ENCODE data around the gene GDF7. TPM values are rescaled to one million over a fixed set of nuclear protein-coding genes. Genes with fewer than 3 reads are reported as not detected.

GDF7 gene
- total RNA-seq: 0.04 and 0.07 TPM in 2 replicates

DNA sequence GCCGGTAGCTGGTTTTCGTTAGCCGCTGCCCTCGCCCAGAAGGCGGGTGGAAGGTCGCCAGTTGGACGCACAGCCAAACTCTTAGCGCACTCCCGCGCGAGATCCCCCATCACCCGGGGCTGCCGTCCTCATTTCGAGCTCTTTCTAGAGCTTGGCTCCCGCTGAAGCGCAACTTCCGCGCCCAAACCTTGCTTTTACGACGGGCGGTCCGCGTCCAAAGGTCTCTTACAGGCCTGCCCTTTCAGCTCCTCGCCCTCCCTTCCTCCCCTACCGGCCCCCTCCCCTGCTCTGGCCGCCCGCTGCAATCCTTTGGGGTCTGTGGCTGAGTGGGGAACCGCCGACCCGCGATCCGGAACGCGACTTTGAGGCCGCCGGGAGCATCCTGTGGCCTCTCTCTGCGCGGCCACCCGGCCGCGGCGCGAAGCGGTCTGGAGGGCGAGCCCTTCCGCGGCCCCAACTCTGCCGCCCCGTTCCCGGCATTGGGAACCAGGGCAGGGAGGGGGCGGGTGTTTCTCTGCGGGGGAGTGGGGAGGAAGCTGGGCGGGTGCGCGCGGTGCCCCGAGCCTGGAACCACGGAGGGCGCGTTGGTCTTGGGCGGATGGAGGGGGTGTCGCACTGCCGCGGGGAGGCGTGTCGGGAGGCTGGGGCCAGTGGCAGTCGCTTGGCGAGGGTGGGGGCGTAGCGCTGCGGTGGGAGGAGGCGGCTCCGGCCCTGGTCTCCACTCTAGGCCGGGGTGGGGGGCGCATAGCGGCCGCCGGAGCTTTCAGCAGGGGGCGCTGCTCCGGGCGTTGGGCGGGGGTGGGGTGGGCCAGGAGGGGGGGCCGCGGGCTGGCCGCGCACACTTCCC lies at the start of gene GDF7:
Gene GDF7 (plus strand): TSS at position 841 of the 847 bp plus-strand sequence. CDS start 96 bp downstream, outside the sequence.
- DNase-seq (ENCODE audit: low read depth): no peak
- H3K27me3 ChIP-seq (ENCODE audit: control insufficient read depth, insufficient read depth, low read length): peaks cover 93% of the 10 kb centered on the region
- peak within 1 kb of the TSS; percentile 29 for H3K4me3 ChIP-seq (ENCODE audit: low read depth, low read length)
- TF ChIP-seq, protein P1, sequence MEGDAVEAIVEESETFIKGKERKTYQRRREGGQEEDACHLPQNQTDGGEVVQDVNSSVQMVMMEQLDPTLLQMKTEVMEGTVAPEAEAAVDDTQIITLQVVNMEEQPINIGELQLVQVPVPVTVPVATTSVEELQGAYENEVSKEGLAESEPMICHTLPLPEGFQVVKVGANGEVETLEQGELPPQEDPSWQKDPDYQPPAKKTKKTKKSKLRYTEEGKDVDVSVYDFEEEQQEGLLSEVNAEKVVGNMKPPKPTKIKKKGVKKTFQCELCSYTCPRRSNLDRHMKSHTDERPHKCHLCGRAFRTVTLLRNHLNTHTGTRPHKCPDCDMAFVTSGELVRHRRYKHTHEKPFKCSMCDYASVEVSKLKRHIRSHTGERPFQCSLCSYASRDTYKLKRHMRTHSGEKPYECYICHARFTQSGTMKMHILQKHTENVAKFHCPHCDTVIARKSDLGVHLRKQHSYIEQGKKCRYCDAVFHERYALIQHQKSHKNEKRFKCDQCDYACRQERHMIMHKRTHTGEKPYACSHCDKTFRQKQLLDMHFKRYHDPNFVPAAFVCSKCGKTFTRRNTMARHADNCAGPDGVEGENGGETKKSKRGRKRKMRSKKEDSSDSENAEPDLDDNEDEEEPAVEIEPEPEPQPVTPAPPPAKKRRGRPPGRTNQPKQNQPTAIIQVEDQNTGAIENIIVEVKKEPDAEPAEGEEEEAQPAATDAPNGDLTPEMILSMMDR (IDR thresholded peaks at IDR 0.05; ENCODE audit: insufficient read depth, low read length, poor library complexity, severe bottlenecking): peak; percentile 21
- no peaks in the 10 kb centered on the region for H3K36me3 ChIP-seq (ENCODE audit: control insufficient read depth, insufficient read depth, low read length)

DNA sequence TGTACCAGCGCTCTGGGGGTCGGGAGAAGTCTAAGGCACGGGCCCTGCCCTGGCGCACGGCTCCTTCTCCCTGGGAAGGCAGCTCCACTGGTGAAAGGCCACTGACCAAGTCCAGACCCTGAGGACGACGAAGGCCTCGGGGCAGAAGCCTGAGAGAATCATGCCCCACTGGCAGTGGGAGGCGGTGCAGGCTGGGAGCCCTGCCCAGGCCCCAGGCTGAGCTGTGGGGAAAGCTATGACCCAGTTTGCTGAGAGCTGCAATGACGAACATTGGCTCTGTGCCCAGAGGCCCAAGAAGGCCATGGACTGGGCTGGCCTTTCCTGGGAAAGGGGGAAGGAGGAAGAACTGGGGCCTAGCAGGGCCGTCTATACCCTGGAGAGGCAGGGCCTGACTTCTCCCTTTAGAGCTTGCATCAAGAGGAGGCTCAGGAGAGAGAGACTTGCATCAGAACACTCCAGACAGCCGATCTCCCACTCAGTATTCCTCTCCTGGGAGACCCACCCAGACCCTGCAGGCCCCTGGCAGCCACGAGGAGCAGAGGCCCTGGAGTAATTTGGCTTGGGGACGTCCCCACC lies 49.0 kb upstream of the GDF7 start:
- H3K36me3 ChIP-seq (ENCODE audit: control insufficient read depth, insufficient read depth, low read length): peaks cover 2% of the 10 kb centered on the region
- no peaks in the 10 kb centered on the region for H3K27me3 ChIP-seq (ENCODE audit: control insufficient read depth, insufficient read depth, low read length)
- DNase-seq (ENCODE audit: low read depth): no peak
- TF ChIP-seq, protein P1 (IDR thresholded peaks at IDR 0.05; ENCODE audit: insufficient read depth, low read length, poor library complexity, severe bottlenecking): peak; percentile 49
- no peak overlapping the region for H3K4me3 ChIP-seq (ENCODE audit: low read depth, low read length)

DNA sequence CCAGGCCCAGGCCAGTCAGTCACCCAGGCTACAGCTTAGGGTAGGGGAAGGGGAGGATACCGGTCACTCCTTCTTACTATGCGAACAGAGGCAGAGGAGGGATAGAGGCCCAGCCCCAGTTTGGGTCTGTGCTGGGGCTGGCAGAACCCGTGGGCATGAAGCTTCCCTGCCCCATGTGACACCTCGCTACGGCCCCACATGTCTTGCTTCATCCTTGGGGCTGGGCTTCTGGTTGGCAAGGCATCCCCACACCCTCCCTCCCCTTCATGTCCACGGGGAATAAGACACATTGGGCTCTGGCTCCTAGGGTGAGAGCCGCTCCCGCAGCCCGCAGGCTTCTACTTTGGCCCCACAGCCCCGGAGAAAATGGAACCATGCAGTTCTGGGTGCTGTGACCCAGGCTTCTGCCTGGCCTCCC lies 48.5 kb upstream of the GDF7 start:
- H3K4me3 ChIP-seq (ENCODE audit: low read depth, low read length): no peak overlapping the region
- TF ChIP-seq, protein P1 (IDR thresholded peaks at IDR 0.05; ENCODE audit: insufficient read depth, low read length, poor library complexity, severe bottlenecking): no peak
- no peak for DNase-seq (ENCODE audit: low read depth)
- peaks cover 2% of the 10 kb centered on the region for H3K36me3 ChIP-seq (ENCODE audit: control insufficient read depth, insufficient read depth, low read length)
- H3K27me3 ChIP-seq (ENCODE audit: control insufficient read depth, insufficient read depth, low read length): no peaks in the 10 kb centered on the region

DNA sequence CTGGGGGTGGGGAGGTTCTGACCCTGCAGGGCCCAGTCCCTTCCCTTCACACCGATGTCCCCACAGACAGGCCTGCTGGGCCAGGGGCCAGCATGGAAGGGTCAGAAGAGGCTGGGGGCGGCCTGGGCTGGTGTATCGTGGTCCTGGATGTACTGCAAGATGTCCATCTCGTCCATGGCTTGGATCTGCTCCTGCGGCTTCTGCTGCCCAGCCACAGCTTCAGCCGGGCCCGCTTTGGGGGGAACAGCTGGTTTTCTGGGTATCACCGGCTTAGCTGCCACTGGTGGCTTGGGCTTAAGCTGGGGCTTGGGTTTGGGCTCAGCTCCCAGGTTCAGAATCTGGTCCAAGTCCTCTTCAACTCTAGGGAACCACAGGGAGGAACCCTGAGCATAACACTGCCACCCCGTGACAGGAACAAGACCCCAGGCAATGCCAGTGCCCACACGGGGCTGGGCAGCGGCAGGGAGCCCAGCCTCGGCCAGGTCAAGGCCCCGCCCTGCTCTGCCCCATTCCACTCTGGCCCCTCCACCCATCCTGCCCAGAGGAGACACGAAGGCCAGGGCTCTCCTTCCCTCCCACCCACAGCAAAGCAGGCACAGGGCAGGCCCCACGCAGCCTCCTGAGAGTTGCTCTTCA lies 47.9 kb upstream of the GDF7 start:
- Histone ChIP-seq H3K36me3 (ENCODE audit: control insufficient read depth, insufficient read depth, low read length) (peaks cover 2% of the 10 kb centered on the region), H3K27me3 (ENCODE audit: control insufficient read depth, insufficient read depth, low read length) (no peaks in the 10 kb centered on the region), H3K4me3 (ENCODE audit: low read depth, low read length) (no peak overlapping the region)
- TF ChIP-seq, protein P1 (IDR thresholded peaks at IDR 0.05; ENCODE audit: insufficient read depth, low read length, poor library complexity, severe bottlenecking): no peak
- DNase-seq (ENCODE audit: low read depth): no peak

DNA sequence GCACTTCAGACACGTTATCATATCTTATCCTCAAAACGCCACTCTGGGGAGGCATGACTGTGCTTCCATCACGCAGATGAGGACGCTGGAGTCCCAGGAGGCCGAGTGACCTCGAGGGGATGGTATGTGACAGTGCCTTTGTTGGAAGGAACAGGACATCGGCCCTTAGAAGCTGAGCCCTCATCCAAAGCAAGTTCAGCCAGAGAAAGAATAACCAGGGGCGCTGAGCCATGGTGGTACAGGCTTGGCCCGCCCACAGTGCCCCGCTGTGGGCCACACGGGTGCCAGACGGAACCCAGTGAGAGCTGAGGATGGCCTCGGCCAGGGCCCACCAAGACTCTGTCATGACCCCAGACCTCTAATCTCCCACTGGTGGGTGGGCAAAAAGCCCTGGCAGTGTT lies 47.3 kb upstream of the GDF7 start:
- Histone ChIP-seq H3K36me3 (ENCODE audit: control insufficient read depth, insufficient read depth, low read length) (peaks cover 2% of the 10 kb centered on the region), H3K4me3 (ENCODE audit: low read depth, low read length) (no peak overlapping the region), H3K27me3 (ENCODE audit: control insufficient read depth, insufficient read depth, low read length) (no peaks in the 10 kb centered on the region)
- DNase-seq (ENCODE audit: low read depth): no peak
- TF ChIP-seq, protein P1 (IDR thresholded peaks at IDR 0.05; ENCODE audit: insufficient read depth, low read length, poor library complexity, severe bottlenecking): no peak
